Fibroblast of skin of right quadriceps (primary cell): ENCODE results near the gene CACNB3.
A peak's percentile ranks its signal among the peaks of the same experiment; 100 is the strongest.
"Not testable (repeated sequence)": the region's sequence is repeated elsewhere in the genome, so short reads cannot be mapped to it uniquely, and the experiment has no call there.

Experiments
- DNase-seq: peaks from one replicate; pipeline ENCODE4 v3.0.0-alpha.2; 2013

Gene CACNB3

GRCh38 chr12:48857278-48857994 lies 39.1 kb downstream of the CACNB3 start:
- DNase-seq, result no peak

- DNase-seq, result no peak
Measured at GRCh38 chr12:48858043-48858442, 39.7 kb downstream of the CACNB3 start.

GRCh38 chr12:48859607-48860006 lies 41.3 kb downstream of the CACNB3 start:
- no peak for DNase-seq

GRCh38 chr12:48860236-48860635 lies 41.9 kb downstream of the CACNB3 start:
- DNase-seq, result not testable (repeated sequence)

GRCh38 chr12:48861111-48861510 lies 42.8 kb downstream of the CACNB3 start:
- no peak for DNase-seq

GRCh38 chr12:48862760-48863159 lies 44.5 kb downstream of the CACNB3 start:
- no peak for DNase-seq

GRCh38 chr12:48863291-48863690 lies 45.0 kb downstream of the CACNB3 start:
- DNase-seq, result no peak

GRCh38 chr12:48865281-48866051 lies 47.2 kb downstream of the CACNB3 start, which contains the start of gene RND1:
TSS of gene RND1 (minus strand) at chr12:48865870. CDS start at chr12:48865767, 103 bp downstream.
- DNase-seq, result peak; percentile 87

GRCh38 chr12:48866052-48866711 lies 47.9 kb downstream of the CACNB3 start:
- no peak for DNase-seq

- DNase-seq, result no peak
Measured at GRCh38 chr12:48868451-48868850, 50.2 kb downstream of the CACNB3 start.

- no peak for DNase-seq
Measured at GRCh38 chr12:48869191-48869590, 50.9 kb downstream of the CACNB3 start.

- DNase-seq, result no peak
Measured at GRCh38 chr12:48873096-48873495, 54.8 kb downstream of the CACNB3 start.

- not testable (repeated sequence) for DNase-seq
Measured at GRCh38 chr12:48873534-48873933, 55.2 kb downstream of the CACNB3 start.

GRCh38 chr12:48875944-48876515 lies 57.7 kb downstream of the CACNB3 start:
- no peak for DNase-seq
